ENCODE data around the gene UBTF.
"Not testable (repeated sequence)": the region's sequence is repeated elsewhere in the genome, so short reads cannot be mapped to it uniquely, and the experiment has no call there.

The UBTF gene

GRCh38 chr17:44241106-44241624, 21.7 kb upstream of the UBTF start:
- no peak for DNase-seq (ENCODE audit: low spot score)

GRCh38 chr17:44237886-44238285, 18.4 kb upstream of the UBTF start:
- DNase-seq (ENCODE audit: low spot score) = not testable (repeated sequence)

- DNase-seq (ENCODE audit: low spot score) = no peak
Measured at GRCh38 chr17:44236444-44236991, 17.0 kb upstream of the UBTF start.

GRCh38 chr17:44235583-44235936, 16.1 kb upstream of the UBTF start:
- DNase-seq (ENCODE audit: low spot score) = no peak

GRCh38 chr17:44233582-44233981, 14.1 kb upstream of the UBTF start:
- DNase-seq (ENCODE audit: low spot score) = no peak

GRCh38 chr17:44232061-44232460, 12.6 kb upstream of the UBTF start:
- no peak for DNase-seq (ENCODE audit: low spot score)

- no peak for DNase-seq (ENCODE audit: low spot score)
Measured at GRCh38 chr17:44230140-44230539, 10.7 kb upstream of the UBTF start.

- DNase-seq (ENCODE audit: low spot score) = no peak
Measured at GRCh38 chr17:44229090-44229489, 9.6 kb upstream of the UBTF start.

GRCh38 chr17:44223541-44224071, 4.1 kb upstream of the UBTF start:
- DNase-seq (ENCODE audit: low spot score) = no peak

- no peak for DNase-seq (ENCODE audit: low spot score)
Measured at GRCh38 chr17:44222112-44222869, 2.8 kb upstream of the UBTF start.

- DNase-seq (ENCODE audit: low spot score) = no peak
Measured at GRCh38 chr17:44221862-44222111, 2.3 kb upstream of the UBTF start.

- peak; percentile 73 for DNase-seq (ENCODE audit: low spot score)
Measured at GRCh38 chr17:44221084-44221861, 1.8 kb upstream of the UBTF start.

GRCh38 chr17:44220213-44221083, 973 bp upstream of the UBTF start:
- no peak for DNase-seq (ENCODE audit: low spot score)

GRCh38 chr17:44219108-44219615, 313 bp downstream of the UBTF start:
- DNase-seq (ENCODE audit: low spot score) = no peak

GRCh38 chr17:44218344-44219107, 949 bp downstream of the UBTF start:
- peak; percentile 79 for DNase-seq (ENCODE audit: low spot score)

GRCh38 chr17:44217738-44218343, 1.6 kb downstream of the UBTF start:
- no peak for DNase-seq (ENCODE audit: low spot score)

GRCh38 chr17:44216694-44217093, 2.8 kb downstream of the UBTF start:
- DNase-seq (ENCODE audit: low spot score) = no peak

- no peak for DNase-seq (ENCODE audit: low spot score)
Measured at GRCh38 chr17:44216173-44216572, 3.3 kb downstream of the UBTF start.

GRCh38 chr17:44214896-44215295, 4.6 kb downstream of the UBTF start:
- DNase-seq (ENCODE audit: low spot score) = no peak

GRCh38 chr17:44214230-44214494, 5.3 kb downstream of the UBTF start:
- DNase-seq (ENCODE audit: low spot score) = no peak
